ENCODE results near the gene DACT2.
"Not testable (repeated sequence)": the region's sequence is repeated elsewhere in the genome, so short reads cannot be mapped to it uniquely, and the experiment has no call there.

- not testable (repeated sequence) for TF ChIP-seq CTCF, POLR2AphosphoS5, POLR2A, EP300 (IDR thresholded peaks at IDR 0.05)
Observed at GRCh38 chr6:168312125-168312507, 7.5 kb downstream of the DACT2 start.

All from suprapubic skin (tissue), 4 donors.